Stomach (tissue), 4 donors: ENCODE results near the gene OXER1.

Experiments used
- POLR2AphosphoS5 ChIP-seq, 3 donors: sonication (generic); formaldehyde crosslinking; IDR thresholded peaks; one replicate each; pipeline ENCODE4 v1.6.1; 2016; ENCODE audit warnings: antibody characterized with exemption in 3 of 3
- TF ChIP-seq, protein P1 (sequence below), 7 experiments: fragments of 450-650 bp in 4 of 7; fragments of 200-600 bp in 3 of 7; sonication (generic) in 3 of 7; IDR thresholded peaks; one replicate each; pipeline ENCODE4 v1.5.1; 2016 to 2019; ENCODE audit warnings: antibody characterized with exemption in 7 of 7, control low read depth in 2 of 7, mild to moderate bottlenecking in 1 of 7

- TF ChIP-seq, protein P1, sequence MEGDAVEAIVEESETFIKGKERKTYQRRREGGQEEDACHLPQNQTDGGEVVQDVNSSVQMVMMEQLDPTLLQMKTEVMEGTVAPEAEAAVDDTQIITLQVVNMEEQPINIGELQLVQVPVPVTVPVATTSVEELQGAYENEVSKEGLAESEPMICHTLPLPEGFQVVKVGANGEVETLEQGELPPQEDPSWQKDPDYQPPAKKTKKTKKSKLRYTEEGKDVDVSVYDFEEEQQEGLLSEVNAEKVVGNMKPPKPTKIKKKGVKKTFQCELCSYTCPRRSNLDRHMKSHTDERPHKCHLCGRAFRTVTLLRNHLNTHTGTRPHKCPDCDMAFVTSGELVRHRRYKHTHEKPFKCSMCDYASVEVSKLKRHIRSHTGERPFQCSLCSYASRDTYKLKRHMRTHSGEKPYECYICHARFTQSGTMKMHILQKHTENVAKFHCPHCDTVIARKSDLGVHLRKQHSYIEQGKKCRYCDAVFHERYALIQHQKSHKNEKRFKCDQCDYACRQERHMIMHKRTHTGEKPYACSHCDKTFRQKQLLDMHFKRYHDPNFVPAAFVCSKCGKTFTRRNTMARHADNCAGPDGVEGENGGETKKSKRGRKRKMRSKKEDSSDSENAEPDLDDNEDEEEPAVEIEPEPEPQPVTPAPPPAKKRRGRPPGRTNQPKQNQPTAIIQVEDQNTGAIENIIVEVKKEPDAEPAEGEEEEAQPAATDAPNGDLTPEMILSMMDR (IDR thresholded peaks at IDR 0.05): no peak
- no peak for TF ChIP-seq POLR2AphosphoS5 (IDR thresholded peaks at IDR 0.05)
Observed at GRCh38 chr2:42796427-42797248, 32.7 kb upstream of the OXER1 start.
